Neuronal stem cell (in vitro differentiated cells): ENCODE results near the gene APBA1.

Experiments used
- DNase-seq: peaks from one replicate; pipeline ENCODE4 v3.0.0-alpha.2; 2013; ENCODE audit warnings: low spot score
- H2AFZ ChIP-seq: one replicate; pipeline ENCODE4 v1.6.1; 2013; ENCODE audit warnings: mild to moderate bottlenecking, low read length, inconsistent platforms
- H2AK5ac ChIP-seq: 2 replicates; pipeline ENCODE4 v1.6.1; 2013; ENCODE audit warnings: low read depth, mild to moderate bottlenecking, inconsistent platforms, low read length, moderate library complexity, mixed read lengths
- H2BK120ac ChIP-seq: 2 replicates; pipeline ENCODE4 v1.6.1; 2013; ENCODE audit warnings: low read depth, mild to moderate bottlenecking, inconsistent platforms, low read length, moderate library complexity, mixed read lengths
- H2BK12ac ChIP-seq: one replicate; pipeline ENCODE4 v1.6.1; 2013; ENCODE audit warnings: low read length, inconsistent platforms
- H2BK15ac ChIP-seq: 2 replicates; pipeline ENCODE4 v1.6.1; 2013; ENCODE audit warnings: mild to moderate bottlenecking, low read length, inconsistent platforms, mixed read lengths
- H2BK5ac ChIP-seq: one replicate; pipeline ENCODE4 v1.6.1; 2013; ENCODE audit warnings: inconsistent platforms, mild to moderate bottlenecking, low read length, moderate library complexity
- H3K14ac ChIP-seq: one replicate; pipeline ENCODE4 v1.6.1; 2013; ENCODE audit warnings: low read length, inconsistent platforms
- H3K18ac ChIP-seq: 2 replicates; pipeline ENCODE4 v1.6.1; 2013; ENCODE audit warnings: low read length, inconsistent platforms
- H3K23ac ChIP-seq: 2 replicates; pipeline ENCODE4 v1.6.1; 2013; ENCODE audit warnings: low read depth, mild to moderate bottlenecking, mixed read lengths, low read length, inconsistent platforms; ENCODE audit not compliant: poor library complexity
- H3K27ac ChIP-seq: replicated peaks from 3 replicates; pipeline ENCODE4 v1.5.1; 2013; ENCODE audit warnings: low read length, inconsistent platforms
- H3K27me3 ChIP-seq, 3 experiments: 2 replicates each; pipeline ENCODE4 v1.6.1; 2013; ENCODE audit warnings: low read length in 3 of 3, mild to moderate bottlenecking in 2 of 3, inconsistent platforms in 1 of 3, low read depth in 1 of 3, mixed read lengths in 1 of 3, moderate library complexity in 1 of 3; ENCODE audit not compliant: control insufficient read depth in 3 of 3, insufficient read depth in 3 of 3
- H3K36me3 ChIP-seq, 2 donors: replicated peaks in 1 of 2; 2 replicates each; pipeline ENCODE4 v1.6.1; 2013; ENCODE audit warnings: low read length in 2 of 2; ENCODE audit not compliant: control insufficient read depth in 2 of 2, insufficient read depth in 2 of 2
- H3K4ac ChIP-seq: 2 replicates; pipeline ENCODE4 v1.6.1; 2013; ENCODE audit warnings: inconsistent platforms, mild to moderate bottlenecking, low read length, moderate library complexity
- H3K4me1 ChIP-seq, 2 donors: 1 replicate in 1 of 2; 2 replicates in 1 of 2; pipeline ENCODE4 v1.6.1; 2013; ENCODE audit warnings: low read length in 2 of 2, low read depth in 1 of 2; ENCODE audit not compliant: control insufficient read depth in 2 of 2, insufficient read depth in 1 of 2
- H3K4me2 ChIP-seq: one replicate; pipeline ENCODE4 v1.6.1; 2013; ENCODE audit warnings: mild to moderate bottlenecking, low read length, inconsistent platforms; ENCODE audit not compliant: insufficient read depth, poor library complexity, severe bottlenecking
- H3K4me3 ChIP-seq, 2 donors: 2 replicates each; pipeline ENCODE4 v1.5.1; 2013; ENCODE audit warnings: low read length in 2 of 2, mild to moderate bottlenecking in 2 of 2, inconsistent platforms in 1 of 2, moderate library complexity in 1 of 2
- H3K79me1 ChIP-seq: one replicate; pipeline ENCODE4 v1.6.1; 2013; ENCODE audit warnings: low read depth, mild to moderate bottlenecking, inconsistent platforms, low read length, moderate library complexity
- H3K9ac ChIP-seq: one replicate; pipeline ENCODE4 v1.6.1; 2013; ENCODE audit warnings: mild to moderate bottlenecking, low read depth, low read length, inconsistent platforms; ENCODE audit not compliant: poor library complexity
- H3K9me3 ChIP-seq, 2 donors: replicated peaks in 1 of 2; 2 replicates each; pipeline versions ENCODE3 to v1.6.1; 2013; ENCODE audit warnings: low read length in 2 of 2, mild to moderate bottlenecking in 2 of 2, inconsistent platforms in 1 of 2, low read depth in 1 of 2, mixed read lengths in 1 of 2, moderate library complexity in 1 of 2; ENCODE audit not compliant: control insufficient read depth in 2 of 2, insufficient read depth in 1 of 2
- H4K8ac ChIP-seq: one replicate; pipeline ENCODE4 v1.6.1; 2013; ENCODE audit warnings: low read depth, mild to moderate bottlenecking, inconsistent platforms, low read length, moderate library complexity
- H4K91ac ChIP-seq: one replicate; pipeline ENCODE4 v1.6.1; 2013; ENCODE audit warnings: low read length, low read depth, mild to moderate bottlenecking, inconsistent platforms; ENCODE audit not compliant: poor library complexity
- WGBS, 2 donors: extraction: QIAGEN DNeasy Blood & Tissue Kit; methylation state at CpG; one replicate each; pipeline ENCODE4 v1.1.7; 2013; ENCODE audit warnings: missing lambda C conversion rate in 2 of 2, mixed read lengths in 1 of 2; ENCODE audit not compliant: insufficient read length in 2 of 2, insufficient replicate concordance in 1 of 2; ENCODE audit errors: extremely low coverage in 2 of 2; 5-methylcytosine and 5-hydroxymethylcytosine counted together

Gene APBA1

GRCh38 chr9:69542942-69543704 is 129.0 kb downstream of the APBA1 start:
- H3K79me1 ChIP-seq, result no peaks in the 10 kb centered on the region
- no peak overlapping the region for H4K91ac ChIP-seq
- no peak overlapping the region for H3K14ac ChIP-seq
- H3K9ac ChIP-seq, result no peak overlapping the region
- H2BK5ac ChIP-seq, result peak overlapping the region; percentile 40
- H3K4me1 ChIP-seq, result peaks cover 6 to 11% of the 10 kb centered on the region in 2 donors
- peak overlapping the region; percentile 66 for H2AFZ ChIP-seq
- no peak overlapping the region for H3K23ac ChIP-seq
- H2BK15ac ChIP-seq, result no peak overlapping the region
- peak; percentile 83 for DNase-seq
- no peak overlapping the region for H2BK120ac ChIP-seq
- no peak overlapping the region for H3K4me3 ChIP-seq
- H3K27me3 ChIP-seq, result peaks cover 0 to 28% (median 0%) of the 10 kb centered on the region in 3 experiments
- H3K18ac ChIP-seq, result no peak overlapping the region
- peaks cover 0 to 2% of the 10 kb centered on the region in 2 donors for H3K9me3 ChIP-seq
- no peak overlapping the region for H3K4me2 ChIP-seq
- H3K27ac ChIP-seq, result peak overlapping the region; percentile 95
- H3K36me3 ChIP-seq, result no peaks in the 10 kb centered on the region
- H2AK5ac ChIP-seq, result no peak overlapping the region
- no peak overlapping the region for H3K4ac ChIP-seq
- H2BK12ac ChIP-seq, result no peak overlapping the region
- no CpG with 5 or more reads among the region's 7 CpGs for WGBS, 2 donors
- no peak overlapping the region for H4K8ac ChIP-seq

- Histone ChIP-seq H3K23ac (no peak overlapping the region), H2AK5ac (no peak overlapping the region), H3K27me3 (peaks cover 0 to 34% (median 0%) of the 10 kb centered on the region in 3 experiments), H3K4me2 (no peak overlapping the region), H2AFZ (no peak overlapping the region), H2BK15ac (no peak overlapping the region), H2BK5ac (no peak overlapping the region), H2BK120ac (no peak overlapping the region), H2BK12ac (no peak overlapping the region), H3K14ac (no peak overlapping the region), H3K9ac (no peak overlapping the region), H3K79me1 (no peaks in the 10 kb centered on the region), H3K18ac (no peak overlapping the region), H3K27ac (peak overlapping the region; percentile 83), H4K91ac (no peak overlapping the region), H3K4ac (no peak overlapping the region), H3K4me1 (peaks cover 6 to 12% of the 10 kb centered on the region in 2 donors), H3K36me3 (no peaks in the 10 kb centered on the region), H3K4me3 (no peak overlapping the region), H3K9me3 (no peaks in the 10 kb centered on the region), H4K8ac (no peak overlapping the region)
- no CpG with 5 or more reads among the region's 6 CpGs for WGBS, 2 donors
- DNase-seq, result no peak
Observed at GRCh38 chr9:69542058-69542457, 130.1 kb downstream of the APBA1 start.

GRCh38 chr9:69535911-69536310 is 136.3 kb downstream of the APBA1 start:
- no peak overlapping the region for H3K4me2 ChIP-seq
- no peak overlapping the region for H3K4ac ChIP-seq
- no peak overlapping the region for H3K14ac ChIP-seq
- no peak overlapping the region for H2AFZ ChIP-seq
- H2BK15ac ChIP-seq, result no peak overlapping the region
- no peak for DNase-seq
- peaks cover 0 to 43% (median 0%) of the 10 kb centered on the region in 3 experiments for H3K27me3 ChIP-seq
- H3K36me3 ChIP-seq, result no peaks in the 10 kb centered on the region
- no peak overlapping the region for H4K8ac ChIP-seq
- no peak overlapping the region for H2BK12ac ChIP-seq
- H2BK5ac ChIP-seq, result no peak overlapping the region
- H3K79me1 ChIP-seq, result no peaks in the 10 kb centered on the region
- no peak overlapping the region for H3K4me3 ChIP-seq
- H2AK5ac ChIP-seq, result no peak overlapping the region
- H3K27ac ChIP-seq, result no peak overlapping the region
- H3K9me3 ChIP-seq, result no peaks in the 10 kb centered on the region
- no peak overlapping the region for H3K9ac ChIP-seq
- no peak overlapping the region for H2BK120ac ChIP-seq
- no CpG with 5 or more reads among the region's 1 CpG for WGBS, 2 donors
- H3K18ac ChIP-seq, result no peak overlapping the region
- H4K91ac ChIP-seq, result no peak overlapping the region
- no peak overlapping the region for H3K23ac ChIP-seq
- peaks cover 0 to 12% of the 10 kb centered on the region in 2 donors for H3K4me1 ChIP-seq

GRCh38 chr9:69535286-69535832 is 136.8 kb downstream of the APBA1 start:
- H3K4ac ChIP-seq, result no peak overlapping the region
- H2AK5ac ChIP-seq, result no peak overlapping the region
- H3K36me3 ChIP-seq, result no peaks in the 10 kb centered on the region
- WGBS, 2 donors, result no CpG with 5 or more reads among the region's 1 CpG
- DNase-seq, result no peak
- H3K23ac ChIP-seq, result no peak overlapping the region
- no peak overlapping the region for H2BK15ac ChIP-seq
- no peak overlapping the region for H2BK12ac ChIP-seq
- H3K18ac ChIP-seq, result no peak overlapping the region
- no peak overlapping the region for H3K9ac ChIP-seq
- H3K79me1 ChIP-seq, result no peaks in the 10 kb centered on the region
- no peak overlapping the region for H3K14ac ChIP-seq
- H3K4me2 ChIP-seq, result no peak overlapping the region
- no peak overlapping the region for H3K27ac ChIP-seq
- H3K27me3 ChIP-seq, result peaks cover 0 to 43% (median 0%) of the 10 kb centered on the region in 3 experiments
- H2BK120ac ChIP-seq, result no peak overlapping the region
- H3K9me3 ChIP-seq, result no peaks in the 10 kb centered on the region
- H4K91ac ChIP-seq, result no peak overlapping the region
- no peak overlapping the region for H2BK5ac ChIP-seq
- no peak overlapping the region for H3K4me3 ChIP-seq
- peaks cover 0 to 12% of the 10 kb centered on the region in 2 donors for H3K4me1 ChIP-seq
- H4K8ac ChIP-seq, result no peak overlapping the region
- no peak overlapping the region for H2AFZ ChIP-seq
